Ureter (tissue), 1 donor: Measurements from ENCODE around the gene FOCAD. TPM values are rescaled to one million over a fixed set of nuclear protein-coding genes. Genes with fewer than 3 reads are reported as not detected.

ENCODE experiments used
- DNase-seq: peaks from one replicate; pipeline ENCODE4 v3.0.0-alpha.2; 2020; ENCODE audit warnings: low spot score
- total RNA-seq: library from RNA; stranded (reverse); gene quantifications from one replicate; pipeline ENCODE4 v1.2.4, GENCODE V29; 2023
- donor health status: DM: yes; HTN: yes; CAD: no.

FOCAD gene
- total RNA-seq, 1 donor from 2014 or later, result 50.2 TPM

DNA sequence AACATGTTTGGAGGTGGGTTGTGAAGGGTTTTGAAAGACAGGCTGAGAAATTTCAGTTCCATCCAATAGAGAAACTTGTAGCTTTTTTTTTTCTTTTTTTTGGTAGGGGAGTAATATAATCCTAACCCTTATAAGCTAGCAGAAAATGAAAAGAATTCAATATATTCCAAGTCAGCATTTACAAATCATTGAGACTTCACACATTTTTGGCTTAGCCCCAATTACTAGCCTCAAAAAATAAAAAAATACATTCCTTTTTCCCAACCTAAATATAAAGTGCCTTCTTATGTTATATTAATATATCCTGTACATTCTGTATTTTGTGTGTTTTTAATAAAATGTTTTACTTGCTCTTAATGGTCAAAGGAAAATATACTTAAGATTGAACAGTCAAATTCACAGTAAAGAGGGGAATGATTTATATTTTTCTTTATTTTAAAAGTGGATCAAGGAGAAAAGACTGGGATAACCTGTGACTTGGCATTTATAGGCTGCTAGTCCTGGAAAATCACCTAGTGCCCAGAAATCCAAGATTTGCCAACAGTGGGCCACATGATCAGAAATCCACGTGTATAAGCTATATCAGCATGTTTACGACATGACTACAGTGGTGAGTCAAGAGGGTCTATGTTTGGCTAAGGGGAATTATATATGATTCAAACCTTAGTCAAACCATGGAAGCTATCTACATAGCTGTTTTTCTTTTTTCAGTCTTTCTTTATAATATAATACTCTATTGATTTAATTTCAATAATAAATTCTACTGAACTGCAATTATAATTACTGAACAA, 332.8 kb downstream of the FOCAD start:
- DNase-seq, result no peak

DNA sequence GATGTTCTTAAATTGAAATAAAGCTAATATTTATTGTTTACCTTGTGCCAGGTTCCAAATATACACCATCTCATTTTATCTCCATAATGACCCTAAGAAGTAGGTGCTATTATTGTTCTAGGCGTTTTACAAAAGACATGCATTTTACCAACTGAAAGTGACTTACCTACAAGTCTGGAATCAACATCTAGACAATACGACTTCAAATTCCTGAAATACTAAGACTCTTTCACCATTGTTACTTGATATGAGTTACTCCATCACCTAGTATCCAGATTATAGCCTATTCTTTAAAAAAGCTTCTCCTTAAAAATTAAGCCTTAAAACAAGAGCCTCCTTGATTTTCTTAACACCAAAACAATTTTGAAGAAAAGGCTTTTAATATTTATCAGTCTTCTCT, 334.1 kb downstream of the FOCAD start:
- DNase-seq, result no peak

DNA sequence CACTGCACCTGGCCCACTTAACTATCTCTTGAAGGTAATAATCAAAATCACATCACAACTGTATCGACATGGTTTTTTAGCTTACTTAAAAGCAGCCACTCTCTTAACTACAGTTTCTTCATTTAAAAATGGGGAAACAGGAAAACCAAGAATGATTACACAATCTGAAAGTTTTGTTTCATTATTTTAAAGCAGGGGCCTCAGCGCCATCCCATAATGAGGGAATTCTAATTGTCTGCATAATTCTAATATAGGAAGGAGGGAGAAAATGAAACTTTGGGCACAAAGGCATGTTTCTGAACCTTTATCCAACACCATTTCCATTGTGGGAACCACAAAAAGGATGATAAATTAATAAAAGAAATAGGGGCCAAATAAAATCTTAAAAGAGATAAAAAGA, 339.8 kb downstream of the FOCAD start:
- no peak for DNase-seq

DNA sequence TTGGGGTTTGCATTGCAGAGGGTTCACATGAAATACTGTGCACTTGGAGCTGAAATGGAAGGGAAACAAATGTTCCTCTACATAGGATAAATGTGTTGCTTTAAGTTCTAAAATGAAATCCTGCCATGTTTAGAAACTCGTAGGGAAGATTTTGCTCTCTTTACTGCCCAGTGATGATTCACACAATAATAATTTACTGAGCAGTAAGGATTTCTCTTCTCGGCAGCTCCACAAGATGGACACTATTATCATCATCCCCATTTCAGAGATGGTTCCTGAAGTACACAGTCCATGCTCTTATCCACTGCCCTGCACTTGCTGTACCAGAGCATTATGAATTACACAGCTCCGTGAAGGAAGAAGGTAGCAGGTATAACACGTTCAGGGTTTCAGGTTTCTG, 343.2 kb downstream of the FOCAD start:
- DNase-seq, result no peak

DNA sequence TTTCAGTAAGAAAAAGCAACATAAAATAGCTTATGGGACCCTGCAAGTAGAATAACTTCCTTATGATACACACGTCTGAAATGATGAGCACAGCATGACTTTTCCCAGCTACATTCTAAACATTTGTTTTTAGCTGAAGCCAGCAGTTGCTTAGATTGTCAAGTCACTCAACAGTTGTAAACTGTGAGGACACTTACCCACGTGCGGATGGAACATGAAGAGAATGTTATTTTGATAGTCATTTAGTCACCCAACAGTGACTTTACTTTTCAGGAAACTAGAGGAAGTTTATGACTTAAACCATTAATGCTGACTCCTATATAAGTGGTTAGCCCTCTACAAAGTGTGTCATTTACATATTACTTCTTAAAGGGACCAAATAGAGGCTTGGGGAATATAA, 344.4 kb downstream of the FOCAD start:
- DNase-seq, result no peak

DNA sequence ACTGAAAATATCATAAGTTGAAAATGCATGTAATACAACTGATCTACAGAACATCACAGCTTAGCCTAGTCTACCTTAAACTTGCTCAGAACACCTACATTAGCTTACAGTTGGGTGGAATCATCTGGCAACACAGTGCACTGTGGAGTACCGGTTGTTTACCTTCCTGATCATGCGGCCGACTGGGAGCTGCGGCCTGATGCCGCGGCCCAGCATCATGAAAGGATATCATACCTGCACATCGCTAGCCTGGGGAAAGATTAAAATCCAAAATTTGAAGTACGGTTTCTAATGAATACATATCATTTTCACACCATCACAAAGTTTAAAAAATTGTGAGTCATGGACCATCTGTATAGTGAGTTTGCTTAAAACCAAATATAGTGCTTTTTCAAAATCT, 345.6 kb downstream of the FOCAD start:
- no peak for DNase-seq

DNA sequence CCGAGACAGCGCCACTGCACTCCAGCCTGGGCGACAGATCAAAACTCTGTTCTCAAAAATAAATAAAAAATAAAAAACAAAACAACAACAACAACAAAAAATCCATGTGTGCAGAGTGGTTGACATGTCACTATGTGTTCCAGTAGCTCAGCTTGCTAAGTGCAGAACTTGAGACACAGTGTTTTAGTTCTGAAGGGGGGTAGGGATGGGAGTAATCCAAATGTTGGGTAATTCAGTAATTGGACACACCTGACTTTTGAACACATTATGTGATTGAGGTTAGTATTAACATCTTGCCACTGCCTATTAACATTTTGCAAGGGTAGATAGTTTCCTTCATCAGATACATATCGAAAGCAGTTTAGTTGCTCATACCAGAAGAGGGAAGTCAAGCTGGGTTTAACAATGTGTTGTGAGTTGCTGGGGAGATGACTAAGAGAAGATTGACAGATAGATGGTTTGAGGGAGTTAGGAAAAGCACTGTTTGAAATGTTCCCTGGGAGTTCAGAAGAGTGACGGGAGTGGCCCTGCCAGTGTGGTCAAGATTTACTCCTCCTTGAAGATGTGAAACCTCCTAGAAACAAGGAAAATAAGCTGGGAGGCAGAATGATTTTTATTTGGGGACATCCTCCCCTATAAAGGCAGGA, 346.5 kb downstream of the FOCAD start:
- no peak for DNase-seq

DNA sequence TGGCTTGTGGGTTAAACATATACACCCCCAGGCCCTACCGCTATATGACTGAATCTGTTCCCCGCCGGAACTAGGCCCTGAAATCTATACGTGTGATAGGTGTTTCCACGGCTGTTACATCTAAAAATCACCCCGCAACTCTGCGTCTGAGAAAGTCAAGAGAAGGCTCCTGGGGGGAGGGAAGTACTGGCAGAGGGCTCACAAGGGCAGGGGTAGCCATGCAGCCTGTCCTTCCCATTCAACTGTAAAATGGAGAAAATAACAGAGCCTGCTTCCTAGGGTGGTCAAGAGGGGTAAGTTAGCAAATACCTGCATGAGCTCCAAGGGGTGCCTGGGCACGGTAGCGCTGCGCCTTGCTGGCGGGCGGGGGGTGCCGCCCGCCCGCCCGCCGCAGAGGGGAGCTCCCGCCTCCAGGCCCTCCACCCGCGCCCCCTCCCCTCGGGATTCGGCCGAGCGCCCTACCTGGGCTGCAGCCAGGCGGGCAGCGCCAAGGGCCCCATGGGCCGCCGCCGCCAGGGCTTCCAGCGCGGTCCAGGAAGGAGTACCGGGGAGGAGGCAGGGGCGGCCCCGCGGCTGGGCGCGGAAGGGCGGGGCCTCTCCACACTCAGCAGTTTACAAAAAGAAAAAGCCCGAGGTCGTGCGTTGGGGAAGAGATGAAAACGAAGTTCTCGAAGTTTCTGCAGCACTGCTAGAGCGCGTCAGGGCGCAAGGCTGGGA, 347.2 kb downstream of the FOCAD start, which contains the start of gene HACD4:
TSS of gene HACD4 (minus strand) at position 550 of the 717 bp plus-strand sequence. CDS start at position 500, 50 bp downstream.
- peak; percentile 61 for DNase-seq

DNA sequence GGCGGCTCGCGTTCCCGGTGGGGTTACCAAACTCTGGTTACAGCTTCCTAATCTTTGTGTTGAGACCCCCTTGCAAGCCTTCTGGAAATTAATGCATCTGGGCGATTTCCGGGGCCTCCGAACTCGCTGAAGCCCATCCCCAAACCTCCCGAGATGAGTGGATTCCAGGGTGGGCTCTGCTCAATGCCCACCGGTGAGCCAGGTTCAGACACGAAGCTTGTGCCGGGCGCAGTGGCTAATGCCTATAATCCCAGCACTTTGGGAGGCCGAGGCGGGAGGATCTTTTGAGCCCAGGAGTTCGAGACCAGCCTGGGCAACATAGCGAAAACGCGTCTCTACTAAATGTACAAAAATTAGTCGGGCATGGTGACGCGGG, 347.7 kb downstream of the FOCAD start:
- DNase-seq, result no peak

DNA sequence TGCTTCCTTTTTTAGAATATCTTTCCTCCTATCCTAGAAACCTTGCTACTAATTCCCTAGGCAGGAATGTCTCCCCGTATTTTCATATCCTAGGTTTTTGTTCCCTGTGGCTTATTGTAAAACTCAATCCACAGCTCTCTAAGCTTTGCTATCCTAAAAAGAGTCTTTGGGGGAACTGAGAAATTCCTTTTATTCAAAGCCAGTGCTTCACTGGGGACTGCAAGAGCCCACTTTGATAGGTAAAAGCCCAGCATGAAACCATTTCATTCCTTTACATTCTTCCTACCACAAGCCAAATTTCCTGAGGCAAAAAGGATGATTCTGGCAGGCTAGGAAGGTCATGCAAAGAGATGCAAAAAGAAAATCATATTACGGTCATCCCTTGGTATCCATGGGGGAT, 353.2 kb downstream of the FOCAD start:
- no peak for DNase-seq

DNA sequence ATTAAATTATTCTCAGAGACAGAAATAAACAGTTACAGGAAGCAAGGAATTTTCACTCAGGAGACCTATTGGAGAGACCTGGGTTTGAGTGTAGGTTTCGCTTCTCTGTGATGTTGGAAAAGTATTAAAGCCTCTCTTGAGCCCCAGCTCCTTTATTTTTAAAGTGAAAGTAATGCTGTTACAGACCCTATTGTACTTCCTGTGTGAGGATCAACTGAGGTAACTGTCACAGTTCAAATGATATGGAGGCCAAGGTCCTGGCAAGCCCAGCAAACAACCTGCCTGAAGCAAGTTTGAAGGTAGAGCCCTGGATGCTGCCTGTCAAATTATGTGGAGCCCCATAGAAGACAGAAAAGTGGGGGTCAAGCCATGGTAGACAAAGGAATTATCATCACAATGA, 355.2 kb downstream of the FOCAD start:
- no peak for DNase-seq

DNA sequence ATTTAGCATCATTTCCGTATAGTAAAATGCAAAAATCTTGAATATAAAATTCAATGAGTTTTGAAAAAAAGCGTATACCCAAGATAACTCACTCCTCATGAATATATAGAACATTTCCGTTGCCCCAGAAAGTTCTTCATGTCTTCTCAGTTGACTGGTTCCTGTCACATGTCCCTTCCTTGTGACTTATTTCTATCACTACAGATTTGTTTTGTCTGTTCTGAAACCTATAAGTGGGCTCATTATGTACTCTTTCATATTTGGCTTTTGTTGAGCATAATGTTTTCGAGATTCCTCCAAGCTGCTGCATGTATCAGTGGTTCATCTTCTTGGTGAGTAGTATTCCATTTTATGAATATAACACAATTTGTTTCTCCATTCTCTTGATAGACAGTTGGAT, 358.4 kb downstream of the FOCAD start:
- DNase-seq, result no peak

DNA sequence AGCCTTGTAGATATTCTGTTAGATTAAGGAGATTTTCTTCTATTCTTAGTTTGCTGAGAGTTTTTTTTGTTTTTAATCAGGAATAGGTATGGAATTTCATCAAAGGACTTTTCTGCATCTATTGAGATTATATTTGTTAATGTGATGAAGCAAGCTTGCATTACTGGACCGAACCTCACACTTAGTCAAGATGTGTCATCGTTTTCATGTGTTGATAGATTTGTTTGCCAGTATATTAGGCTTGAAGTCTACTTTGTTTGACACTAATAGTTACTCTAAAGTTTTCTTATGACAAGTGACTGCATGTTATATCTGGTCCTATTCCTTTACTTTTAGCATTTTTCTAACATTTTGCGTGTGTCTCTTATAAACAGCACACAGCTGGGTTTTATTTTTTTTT, 359.8 kb downstream of the FOCAD start:
- no peak for DNase-seq

Other genes with a start within 250 kb of the FOCAD start
- gene MLLT3, start 61.8 kb upstream of the FOCAD start, total RNA-seq, result 26.8 TPM